GM23338 (cell line): ENCODE data around the gene CHST11. TPM values are rescaled to one million over a fixed set of nuclear protein-coding genes. Genes with fewer than 3 reads are reported as not detected.

Source experiments
- ATAC-seq: fragments of 200-7000 bp; cut with Tn5 transposase; 3 replicates; pipeline ENCODE4 v1.9.1; 2020
- DNase-seq: peaks from one replicate; pipeline ENCODE4 v3.0.0-alpha.2; 2015; ENCODE audit warnings: low spot score
- H2AFZ ChIP-seq: fragments of 200-600 bp; sonication (generic); 2 replicates; pipeline ENCODE4 v1.8.0; 2016; ENCODE audit warnings: antibody characterized with exemption, mild to moderate bottlenecking, moderate library complexity
- H3F3A ChIP-seq: fragments of 200-600 bp; sonication (generic); replicated peaks from 2 replicates; pipeline ENCODE4 v1.8.0; 2017; ENCODE audit warnings: antibody characterized with exemption, mixed run types, low read depth
- H3K27ac ChIP-seq: fragments of 200-600 bp; sonication (generic); 2 replicates; pipeline ENCODE4 v1.6.1; 2016; ENCODE audit warnings: low read depth
- H3K27me3 ChIP-seq: fragments of 200-600 bp; sonication (generic); 2 replicates; pipeline ENCODE4 v1.8.0; 2016; ENCODE audit warnings: mild to moderate bottlenecking, mixed run types, moderate library complexity; ENCODE audit not compliant: insufficient read depth
- H3K36me3 ChIP-seq: fragments of 200-600 bp; sonication (generic); 2 replicates; pipeline ENCODE4 v1.8.0; 2016; ENCODE audit warnings: mild to moderate bottlenecking; ENCODE audit not compliant: insufficient read depth
- H3K4me1 ChIP-seq: fragments of 200-600 bp; sonication (generic); 2 replicates; pipeline ENCODE4 v1.8.0; 2016; ENCODE audit warnings: mild to moderate bottlenecking, moderate library complexity; ENCODE audit not compliant: insufficient read depth
- H3K4me2 ChIP-seq: fragments of 200-600 bp; sonication (generic); 2 replicates; pipeline ENCODE4 v1.7.1; 2017; ENCODE audit warnings: mixed run types
- H3K4me3 ChIP-seq: fragments of 200-600 bp; sonication (generic); 2 replicates; pipeline ENCODE4 v1.6.1; 2016; ENCODE audit warnings: mixed run types
- H3K79me2 ChIP-seq: fragments of 200-600 bp; sonication (generic); replicated peaks from 2 replicates; pipeline ENCODE4 v1.8.0; 2017; ENCODE audit warnings: mild to moderate bottlenecking; ENCODE audit not compliant: insufficient read depth
- H3K9me2 ChIP-seq: fragments of 200-600 bp; sonication (generic); 2 replicates; pipeline ENCODE4 v1.8.0; 2017; ENCODE audit not compliant: insufficient read depth
- H4K20me1 ChIP-seq: fragments of 200-600 bp; sonication (generic); replicated peaks from 2 replicates; pipeline ENCODE4 v1.8.0; 2017; ENCODE audit warnings: mild to moderate bottlenecking; ENCODE audit not compliant: insufficient read depth
- H3K27ac Mint-ChIP-seq: 2 replicates; pipeline ENCODE4 v1.8.0; 2020; ENCODE audit warnings: inconsistent platforms, mild to moderate bottlenecking, moderate library complexity, mixed read lengths
- H3K27me3 Mint-ChIP-seq: 3 replicates; pipeline ENCODE4 v1.8.0; 2022; ENCODE audit warnings: low read depth, mild to moderate bottlenecking, moderate library complexity, mixed read lengths, inconsistent platforms; ENCODE audit not compliant: insufficient read depth, poor library complexity
- H3K36me3 Mint-ChIP-seq: 3 replicates; pipeline ENCODE4 v1.8.0; 2021; ENCODE audit warnings: low read depth, mild to moderate bottlenecking, inconsistent platforms, moderate library complexity, mixed read lengths
- H3K4me1 Mint-ChIP-seq: 3 replicates; pipeline ENCODE4 v1.8.0; 2020; ENCODE audit warnings: mild to moderate bottlenecking, inconsistent platforms, mixed read lengths
- H3K4me3 Mint-ChIP-seq: 3 replicates; pipeline ENCODE4 v1.8.0; 2021; ENCODE audit warnings: moderate library complexity, mild to moderate bottlenecking, inconsistent platforms, mixed read lengths
- H3K9me3 Mint-ChIP-seq: 3 replicates; pipeline ENCODE4 v1.8.0; 2020; ENCODE audit warnings: moderate library complexity, mild to moderate bottlenecking, inconsistent platforms, mixed read lengths
- CREB1 ChIP-seq: fragments of 250-450 bp; sonication (Bioruptor Pico); IDR thresholded peaks from 2 replicates; pipeline ENCODE4 v1.5.0; 2020; ENCODE audit warnings: low read depth, mild to moderate bottlenecking, moderate library complexity
- CTCF ChIP-seq, 2 experiments: fragments of 200-600 bp in 1 of 2; sonication (generic) in 1 of 2; conservative IDR thresholded peaks; 2 replicates each; pipeline versions ENCODE4 v1.5.1 to v1.6.1; 2016 to 2017; ENCODE audit warnings: antibody characterized with exemption in 2 of 2, low read depth in 2 of 2, mild to moderate bottlenecking in 2 of 2, moderate library complexity in 1 of 2
- ETS1 ChIP-seq: IDR thresholded peaks from 2 replicates; pipeline ENCODE4 v1.6.1; 2016; ENCODE audit warnings: antibody characterized with exemption
- EZH2 ChIP-seq: fragments of 200-600 bp; sonication (generic); IDR thresholded peaks from one replicate; pipeline ENCODE4 v1.8.0; 2017; ENCODE audit warnings: antibody characterized with exemption, mild to moderate bottlenecking, low read depth; ENCODE audit not compliant: unreplicated experiment
- EZH2phosphoT487 ChIP-seq: fragments of 200-600 bp; sonication (generic); IDR thresholded peaks from one replicate; pipeline ENCODE4 v1.8.1; 2018; ENCODE audit warnings: antibody characterized with exemption; ENCODE audit not compliant: unreplicated experiment
- JUNB ChIP-seq: IDR thresholded peaks from one replicate; pipeline ENCODE4 v1.6.1; 2016; ENCODE audit warnings: antibody characterized with exemption; ENCODE audit not compliant: unreplicated experiment
- NANOG ChIP-seq: IDR thresholded peaks from 2 replicates; pipeline ENCODE4 v1.6.1; 2016; ENCODE audit warnings: antibody characterized with exemption, borderline replicate concordance
- POLR2AphosphoS5 ChIP-seq: IDR thresholded peaks from 2 replicates; pipeline ENCODE4 v1.6.1; 2016; ENCODE audit warnings: antibody characterized with exemption, low read depth
- REST ChIP-seq: IDR thresholded peaks from one replicate; pipeline ENCODE4 v1.6.1; 2018; ENCODE audit warnings: antibody characterized with exemption; ENCODE audit not compliant: unreplicated experiment
- STAT1 ChIP-seq: IDR thresholded peaks from one replicate; pipeline ENCODE4 v1.6.1; 2016; ENCODE audit warnings: antibody characterized with exemption; ENCODE audit not compliant: unreplicated experiment
- ZNF114 ChIP-seq: fragments of 250-450 bp; sonication (Bioruptor Pico); IDR thresholded peaks from 2 replicates; pipeline ENCODE4 v1.5.0; 2020; ENCODE audit warnings: mild to moderate bottlenecking, moderate library complexity
- ZNF331 ChIP-seq: fragments of 250-450 bp; sonication (Bioruptor Pico); IDR thresholded peaks from 2 replicates; pipeline ENCODE4 v1.5.0; 2020; ENCODE audit warnings: low read depth, mild to moderate bottlenecking, moderate library complexity
- ZNF462 ChIP-seq: fragments of 250-450 bp; sonication (Bioruptor Pico); IDR thresholded peaks from 2 replicates; pipeline ENCODE4 v1.5.0; 2020; ENCODE audit warnings: mild to moderate bottlenecking, moderate library complexity
- polyA plus RNA-seq: library from polyadenylated mRNA; unstranded; fragments of >200 nt; fragmentation: Nextera tagmentation; extraction: Ambion mirVana; gene quantifications from 2 replicates; pipeline ENCODE4 v1.2.1, GENCODE V29; 2016
- total RNA-seq: library from RNA; depleted of rRNA; stranded (reverse); fragments of >200 nt; shearing (Covaris generic); gene quantifications from 2 replicates; pipeline ENCODE4 v1.2.3, GENCODE V29; 2014

CHST11 gene
- total and polyA plus RNA-seq, 2 experiments from 2014 or later: 7.7 to 25.7 TPM

GRCh38 chr12:104416136-104416535 lies 40.6 kb upstream of the CHST11 start:
- peaks cover 3% of the 10 kb centered on the region; the same call in 1 of the 2 replicates for H3K9me2 ChIP-seq
- DNase-seq (no peak), ATAC-seq (no peak)
- peaks cover 21% of the 10 kb centered on the region for H3K4me1 ChIP-seq
- H3K4me3 ChIP-seq: no peak overlapping the region
- H3K36me3 Mint-ChIP-seq: no peaks in the 10 kb centered on the region
- H3K4me1 Mint-ChIP-seq: peaks cover 12% of the 10 kb centered on the region
- no peak for TF ChIP-seq CREB1
- TF ChIP-seq ZNF462 (CRISPR knock-in tag): no peak
- no peak for TF ChIP-seq EZH2phosphoT487
- no peak for TF ChIP-seq REST
- no peak for TF ChIP-seq NANOG
- TF ChIP-seq JUNB: no peak
- no peak for TF ChIP-seq ETS1
- no peak for TF ChIP-seq POLR2AphosphoS5
- no peak for TF ChIP-seq ZNF114 (CRISPR knock-in tag)
- no peak for TF ChIP-seq STAT1
- TF ChIP-seq ZNF331: no peak
- TF ChIP-seq EZH2: no peak
- TF ChIP-seq CTCF (conservative IDR thresholded peaks at IDR 0.05; ENCODE audit: low read depth in 2 of 2): no peak
- no peak overlapping the region for H2AFZ ChIP-seq
- no peaks in the 10 kb centered on the region for H3K79me2 ChIP-seq
- no peaks in the 10 kb centered on the region for H4K20me1 ChIP-seq
- no peak overlapping the region for H3K27ac ChIP-seq
- H3F3A ChIP-seq: no peaks in the 10 kb centered on the region
- H3K4me3 Mint-ChIP-seq: no peak overlapping the region
- H3K27ac Mint-ChIP-seq: no peak overlapping the region
- no peaks in the 10 kb centered on the region for H3K9me3 Mint-ChIP-seq
- H3K27me3 ChIP-seq: no peaks in the 10 kb centered on the region
- H3K4me2 ChIP-seq: no peak overlapping the region
- H3K36me3 ChIP-seq: no peaks in the 10 kb centered on the region
- H3K27me3 Mint-ChIP-seq: no peaks in the 10 kb centered on the region
